GM18870 (cell line): ENCODE data around the gene MARS1.
"Not testable (repeated sequence)": the region's sequence is repeated elsewhere in the genome, so short reads cannot be mapped to it uniquely, and the experiment has no call there.

Source experiments
- ATAC-seq: cut with Tn5 transposase; IDR thresholded peaks from one replicate; pipeline ENCODE4 v1.9.1; 2021; ENCODE audit warnings: moderate library complexity; ENCODE audit not compliant: unreplicated experiment

Gene MARS1

DNA sequence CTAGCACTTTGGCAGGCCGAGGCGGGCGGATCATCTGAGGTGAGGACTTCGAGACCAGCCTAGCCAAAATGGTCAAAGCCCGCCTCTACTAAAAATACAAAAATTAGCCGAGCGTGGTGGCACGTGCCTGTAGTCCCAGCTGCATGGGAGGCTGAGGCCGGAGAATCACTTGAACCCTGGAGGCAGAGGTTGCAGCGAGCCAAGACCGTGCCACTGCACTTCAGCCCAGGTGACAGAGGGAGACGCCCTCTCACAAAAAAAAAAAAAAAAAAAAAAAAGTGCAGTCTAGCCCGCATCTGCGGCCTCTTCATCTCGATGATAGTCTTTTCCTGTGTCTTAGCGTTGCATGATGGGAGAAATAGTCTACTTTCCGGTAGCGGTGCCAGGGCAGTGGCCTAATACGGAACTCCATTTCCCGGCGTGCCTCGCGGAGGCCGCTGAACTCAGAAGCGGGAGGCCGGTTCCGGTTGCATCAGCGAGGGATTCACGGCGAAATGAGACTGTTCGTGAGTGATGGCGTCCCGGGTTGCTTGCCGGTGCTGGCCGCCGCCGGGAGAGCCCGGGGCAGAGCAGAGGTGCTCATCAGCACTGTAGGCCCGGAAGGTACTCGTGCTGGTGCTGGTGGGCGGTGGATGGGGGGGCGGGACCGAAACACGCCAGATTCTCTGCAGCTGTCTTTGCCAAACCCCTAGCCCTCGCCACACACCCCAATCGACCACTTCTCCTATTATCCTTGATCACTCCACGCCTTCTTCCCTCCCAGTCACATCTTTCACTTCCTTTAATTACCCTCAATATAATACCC, at the start of gene MARS1:
Gene MARS1, plus strand, starts transcription at position 472 of the 805 bp plus-strand sequence. Its CDS starts 23 bp downstream, at position 495.
- peak; percentile 97 for ATAC-seq

DNA sequence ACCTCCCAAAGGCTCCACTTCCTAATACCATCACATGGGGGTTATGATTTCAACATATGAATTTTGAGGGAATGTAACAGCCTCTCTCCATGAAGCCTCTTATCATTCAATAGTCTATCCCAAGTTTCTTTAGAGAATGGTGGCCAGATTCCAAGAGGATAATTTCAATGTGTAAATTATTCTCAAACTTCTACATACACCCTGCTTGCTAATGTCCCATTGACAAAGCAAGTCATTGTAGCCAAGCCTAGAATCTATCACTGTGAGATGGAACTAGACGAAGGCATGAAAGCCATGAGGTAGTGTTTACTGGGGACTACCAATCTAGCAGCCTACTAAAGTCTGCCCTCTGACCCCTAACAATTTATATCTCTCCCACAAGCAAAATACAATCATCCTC, 49.5 kb upstream of the MARS1 start:
- ATAC-seq, result no peak

DNA sequence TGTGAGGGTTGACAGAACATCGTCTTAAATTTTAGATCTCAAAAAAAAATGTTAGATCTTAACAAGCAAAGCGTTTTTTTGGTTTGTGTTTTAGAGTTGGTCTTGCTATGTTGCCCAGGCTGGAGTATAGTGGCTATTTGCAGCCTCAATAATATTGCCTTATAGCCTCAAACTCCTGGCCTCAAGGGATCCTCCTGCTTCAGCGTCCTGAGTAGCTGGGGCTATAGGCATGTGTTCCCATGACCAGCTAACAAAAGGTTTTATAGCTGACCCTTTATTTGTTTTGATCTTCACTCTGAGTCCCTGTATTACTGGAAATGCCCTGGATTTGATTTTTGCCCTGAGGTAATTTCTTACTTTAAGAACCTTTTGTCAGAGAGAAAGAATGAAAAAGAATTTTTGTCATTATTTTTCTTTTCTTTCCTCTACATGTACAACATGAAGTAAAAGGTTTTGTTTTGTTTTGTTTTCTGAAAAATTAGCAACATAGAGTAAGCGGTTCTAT, 48.1 kb upstream of the MARS1 start:
- no peak for ATAC-seq

DNA sequence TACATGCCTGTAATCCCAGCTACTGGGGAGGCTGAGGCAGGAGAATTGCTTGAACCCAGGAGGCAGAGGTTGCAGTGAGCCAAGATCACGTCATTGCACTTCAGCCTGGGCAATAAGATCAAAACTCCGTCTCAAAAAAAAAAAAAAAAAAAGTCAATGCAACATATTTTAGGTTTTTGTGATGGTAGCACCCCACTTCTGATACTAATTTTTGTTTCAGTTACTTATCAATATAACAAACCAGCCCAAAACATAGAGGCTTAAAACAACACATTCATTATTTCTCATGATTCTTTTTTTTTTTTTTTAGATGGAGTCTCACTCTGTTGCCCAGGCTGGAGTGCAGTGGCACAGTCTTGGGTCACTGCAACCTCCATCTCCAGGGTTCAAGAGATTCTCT, 46.5 kb upstream of the MARS1 start:
- ATAC-seq, result not testable (repeated sequence)

DNA sequence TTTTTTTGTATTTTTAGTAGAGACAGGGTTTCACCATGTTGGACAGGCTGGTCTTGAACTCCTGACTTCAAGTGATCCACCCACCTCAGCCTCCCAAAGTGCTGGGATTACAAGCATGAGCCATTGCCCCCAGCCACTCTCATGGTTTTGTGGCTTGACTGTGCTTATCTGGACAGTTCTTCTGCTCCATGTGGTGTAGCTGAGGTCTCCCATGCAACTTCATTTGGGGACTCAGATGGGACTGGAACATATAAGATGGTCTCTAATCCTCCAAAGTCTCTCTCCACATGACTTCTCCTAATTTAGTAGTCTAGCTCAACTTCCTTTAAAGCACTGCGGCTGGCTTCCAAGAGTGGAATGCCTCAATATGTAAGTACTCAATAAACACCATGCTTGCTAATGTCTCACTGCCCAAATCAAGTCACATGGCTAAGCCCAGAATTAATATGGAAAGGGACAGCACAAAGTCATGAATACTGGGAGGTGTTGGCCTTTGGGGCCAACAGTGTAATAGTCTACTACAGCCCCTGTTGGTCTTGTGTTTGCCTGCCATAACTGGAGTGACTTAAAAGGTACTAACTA, 45.9 kb upstream of the MARS1 start:
- no peak for ATAC-seq

DNA sequence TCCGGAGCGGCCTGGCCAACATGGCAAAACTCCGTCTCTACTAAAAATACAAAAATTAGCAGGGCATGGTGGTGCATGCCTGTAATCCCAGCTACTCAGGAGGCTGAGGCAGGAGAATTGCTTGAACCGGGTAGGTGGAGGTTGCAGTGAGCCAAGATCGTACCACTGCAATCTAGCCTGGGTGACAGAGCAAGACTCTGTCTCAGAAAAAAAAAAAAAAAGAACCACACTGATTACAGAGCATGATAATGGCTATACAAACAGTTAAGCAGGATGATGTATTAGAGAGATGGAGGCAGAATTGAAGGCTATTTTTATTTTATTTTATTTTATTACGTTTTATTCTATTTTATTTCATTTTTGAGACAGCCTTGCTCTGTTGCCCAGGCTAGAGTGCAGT, 43.5 kb upstream of the MARS1 start:
- not testable (repeated sequence) for ATAC-seq

DNA sequence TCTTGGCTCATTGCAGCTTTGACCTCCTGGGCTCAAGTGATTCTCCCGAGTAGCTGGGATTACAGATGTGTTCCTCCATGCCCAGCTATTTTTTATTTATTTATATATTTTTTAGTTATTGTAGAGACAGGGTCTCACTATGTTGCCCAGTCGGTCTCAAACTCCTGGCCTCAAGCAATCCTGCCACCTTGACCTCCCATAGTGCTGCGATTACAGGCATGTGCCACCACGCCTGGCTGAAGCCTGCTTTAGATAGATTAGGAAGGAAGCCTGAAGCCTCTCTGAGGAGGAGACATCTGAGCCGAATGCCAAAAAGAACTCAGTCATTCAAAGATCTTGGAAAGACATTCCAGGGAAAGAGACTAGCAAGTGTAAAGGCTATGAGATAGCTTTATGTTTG, 43.1 kb upstream of the MARS1 start:
- no peak for ATAC-seq

DNA sequence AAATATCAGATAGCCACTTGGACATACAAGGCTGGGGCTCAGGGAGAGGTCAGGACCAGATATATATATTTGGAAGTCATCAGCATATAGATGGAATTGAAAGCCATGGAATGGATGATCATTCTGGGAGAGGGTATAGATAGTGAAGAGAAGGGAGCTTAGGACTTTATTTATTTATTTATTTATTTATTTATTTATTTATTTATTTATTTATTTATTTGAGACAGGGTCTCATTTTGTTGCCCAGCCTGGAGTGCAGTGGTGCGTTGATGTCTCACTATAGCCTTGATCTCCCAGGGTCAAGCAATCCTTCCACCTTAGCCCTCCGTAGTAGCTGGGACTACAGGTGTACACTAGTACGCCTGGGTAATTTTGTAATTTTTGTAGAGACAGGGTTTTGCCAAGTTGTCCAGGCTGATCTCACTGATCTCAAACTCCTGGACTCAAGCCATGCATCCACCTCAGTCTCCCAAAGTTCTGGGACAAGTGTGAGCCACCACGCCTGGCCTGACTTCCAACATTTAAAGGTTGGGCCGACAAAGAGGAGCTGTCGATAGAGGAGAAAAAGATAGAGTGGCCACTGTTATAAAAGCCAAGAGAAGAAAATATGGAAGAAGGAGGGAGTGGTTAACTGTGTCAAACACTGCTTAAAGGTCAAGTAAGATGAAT, 41.4 kb upstream of the MARS1 start:
- no peak for ATAC-seq

DNA sequence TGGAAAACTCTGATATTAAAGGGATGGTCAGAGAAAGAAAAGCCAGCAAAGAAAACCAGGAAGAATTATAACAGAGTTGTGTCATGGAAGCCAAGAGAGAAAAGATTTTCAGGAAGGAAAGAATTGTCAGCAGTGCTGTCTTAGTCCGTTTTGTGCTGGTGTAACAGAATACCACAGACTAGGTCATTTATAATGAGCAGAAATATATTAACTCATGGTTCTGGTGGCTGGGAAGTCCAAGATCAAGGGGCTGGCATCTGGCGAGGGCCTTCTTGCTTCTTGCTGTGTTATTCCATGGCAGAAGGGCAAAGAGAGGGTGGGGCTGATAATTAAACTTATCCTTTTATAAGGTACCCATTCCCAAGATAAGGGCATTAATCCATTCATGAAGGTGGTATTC, 39.2 kb upstream of the MARS1 start:
- no peak for ATAC-seq

DNA sequence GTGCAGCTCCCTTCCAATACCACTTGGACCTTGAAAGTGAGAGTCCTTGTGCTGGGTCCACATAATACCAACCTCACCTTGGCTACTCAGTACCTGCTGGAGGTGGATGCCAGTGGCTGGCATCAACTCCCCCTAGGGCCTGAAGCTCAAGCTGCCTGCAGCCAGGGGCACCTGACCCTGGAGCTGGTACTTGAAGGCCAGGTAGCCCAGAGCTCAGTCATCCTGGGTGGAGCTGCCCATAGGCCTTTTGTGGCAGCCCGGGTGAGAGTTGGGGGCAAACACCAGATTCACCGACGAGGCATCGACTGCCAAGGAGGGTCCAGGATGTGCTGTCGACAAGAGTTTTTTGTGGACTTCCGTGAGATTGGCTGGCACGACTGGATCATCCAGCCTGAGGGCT, 38.5 kb upstream of the MARS1 start:
- ATAC-seq, result no peak

DNA sequence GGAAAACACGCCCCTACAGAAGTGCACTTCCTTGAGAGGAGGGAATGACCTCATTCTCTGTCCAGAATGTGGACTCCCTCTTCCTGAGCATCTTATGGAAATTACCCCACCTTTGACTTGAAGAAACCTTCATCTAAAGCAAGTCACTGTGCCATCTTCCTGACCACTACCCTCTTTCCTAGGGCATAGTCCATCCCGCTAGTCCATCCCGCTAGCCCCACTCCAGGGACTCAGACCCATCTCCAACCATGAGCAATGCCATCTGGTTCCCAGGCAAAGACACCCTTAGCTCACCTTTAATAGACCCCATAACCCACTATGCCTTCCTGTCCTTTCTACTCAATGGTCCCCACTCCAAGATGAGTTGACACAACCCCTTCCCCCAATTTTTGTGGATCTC, 37.8 kb upstream of the MARS1 start:
- ATAC-seq, result no peak

DNA sequence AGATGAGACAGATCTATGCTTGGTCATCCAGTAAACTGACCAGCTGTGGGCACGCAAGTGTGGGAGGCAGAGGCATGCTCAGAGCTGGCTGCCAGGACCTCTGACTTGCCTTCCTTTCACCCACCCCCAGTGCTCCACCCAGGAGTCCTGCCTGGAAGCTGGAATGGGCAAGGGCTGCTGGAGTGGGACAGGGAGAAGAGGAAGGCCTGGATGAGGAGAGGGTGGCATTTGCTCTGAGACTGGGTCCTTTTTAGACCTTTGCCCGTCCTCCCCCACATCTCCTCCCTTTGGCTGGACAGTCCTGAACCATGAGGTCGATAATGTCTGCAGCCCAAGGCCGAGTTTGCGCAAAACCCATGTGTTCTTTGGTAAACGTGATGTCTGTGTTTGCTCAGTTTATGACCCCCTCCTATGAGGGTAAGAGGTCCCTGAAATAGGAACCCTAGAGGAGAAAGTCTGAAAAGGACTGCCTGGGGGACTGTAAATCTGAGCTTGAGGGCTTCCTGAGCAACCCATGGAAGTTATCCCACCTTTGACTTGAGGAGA, 36.6 kb upstream of the MARS1 start:
- ATAC-seq, result no peak

DNA sequence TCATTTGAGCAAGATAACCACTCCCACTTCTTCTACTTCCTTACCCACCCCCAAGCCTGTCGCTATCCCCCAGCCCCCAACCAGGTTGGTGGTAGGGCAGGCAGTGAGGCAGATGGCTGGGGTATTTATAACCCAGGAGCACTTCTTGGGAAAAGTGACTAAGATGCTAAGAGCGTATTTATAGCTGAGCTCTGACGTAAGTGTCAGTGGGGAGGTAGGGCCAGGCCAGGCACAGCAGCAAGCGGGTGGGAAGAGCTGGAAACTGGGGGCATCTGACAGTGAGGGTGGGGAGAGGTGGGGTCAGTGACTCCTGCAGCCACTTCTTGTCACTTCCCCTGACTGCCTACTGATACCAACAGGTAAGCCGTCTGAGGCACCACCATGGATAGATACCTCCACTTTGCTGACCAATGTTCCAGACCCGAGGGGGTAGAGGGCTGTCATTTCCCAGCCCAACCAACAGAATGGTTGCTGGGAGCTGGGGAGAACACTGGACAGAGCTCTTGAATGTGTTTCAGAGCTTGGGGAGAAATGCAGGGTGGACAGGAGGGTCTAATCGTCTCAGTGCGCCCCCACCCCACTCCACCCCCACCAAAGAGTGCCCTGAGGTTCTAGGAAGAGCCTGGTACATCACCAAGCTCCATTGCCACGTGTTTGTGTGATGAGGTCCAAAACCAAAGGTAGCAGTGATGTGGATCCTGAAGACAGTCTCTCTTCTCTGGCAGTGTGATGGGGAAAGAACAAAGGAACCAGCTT, 35.5 kb upstream of the MARS1 start:
- ATAC-seq, result no peak

DNA sequence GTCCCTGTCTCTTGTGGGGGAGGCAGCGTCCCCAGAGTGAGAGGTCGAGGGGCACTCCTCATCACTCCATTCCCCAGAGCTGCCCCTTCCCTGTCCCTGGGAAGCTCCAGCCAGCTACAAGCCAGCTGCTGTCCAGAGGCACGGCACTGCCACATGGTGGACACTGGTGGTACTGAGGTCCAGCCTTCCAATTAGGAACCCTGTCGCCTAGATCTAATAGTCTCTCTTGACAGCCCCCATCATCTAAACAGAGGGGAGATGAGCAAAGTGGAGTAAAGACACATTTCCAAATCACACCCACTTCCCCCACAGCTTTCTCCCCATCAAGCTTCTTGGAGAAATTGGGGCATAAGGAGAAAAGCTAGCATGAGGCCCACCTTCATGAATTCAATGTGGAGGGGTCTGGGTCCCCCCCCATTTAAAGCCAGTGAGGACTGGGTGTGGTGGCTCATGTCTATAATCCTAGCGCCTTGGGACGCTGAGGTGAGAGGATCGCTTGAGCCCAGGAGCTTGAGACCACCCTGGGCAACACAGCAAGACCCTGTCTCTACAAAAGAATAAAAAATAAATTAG, 34.8 kb upstream of the MARS1 start:
- peak; percentile 45 for ATAC-seq

DNA sequence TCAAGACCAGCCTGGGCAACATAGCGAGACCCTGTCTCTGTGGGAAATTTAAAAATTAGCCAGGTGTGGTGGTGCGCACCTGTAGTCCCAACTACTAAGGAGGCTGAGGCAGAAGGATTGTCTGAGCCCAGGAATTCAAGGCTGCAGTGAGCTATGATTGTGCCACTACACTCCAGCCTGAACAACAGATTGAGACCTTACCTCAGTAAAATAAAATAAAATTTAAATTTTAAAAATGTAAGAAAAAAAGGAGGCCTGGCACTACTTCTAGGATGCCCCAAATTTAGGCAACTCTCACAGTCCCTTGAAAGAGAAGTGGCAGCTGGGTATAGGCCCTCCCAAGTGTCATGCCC, 33.7 kb upstream of the MARS1 start:
- no peak for ATAC-seq

DNA sequence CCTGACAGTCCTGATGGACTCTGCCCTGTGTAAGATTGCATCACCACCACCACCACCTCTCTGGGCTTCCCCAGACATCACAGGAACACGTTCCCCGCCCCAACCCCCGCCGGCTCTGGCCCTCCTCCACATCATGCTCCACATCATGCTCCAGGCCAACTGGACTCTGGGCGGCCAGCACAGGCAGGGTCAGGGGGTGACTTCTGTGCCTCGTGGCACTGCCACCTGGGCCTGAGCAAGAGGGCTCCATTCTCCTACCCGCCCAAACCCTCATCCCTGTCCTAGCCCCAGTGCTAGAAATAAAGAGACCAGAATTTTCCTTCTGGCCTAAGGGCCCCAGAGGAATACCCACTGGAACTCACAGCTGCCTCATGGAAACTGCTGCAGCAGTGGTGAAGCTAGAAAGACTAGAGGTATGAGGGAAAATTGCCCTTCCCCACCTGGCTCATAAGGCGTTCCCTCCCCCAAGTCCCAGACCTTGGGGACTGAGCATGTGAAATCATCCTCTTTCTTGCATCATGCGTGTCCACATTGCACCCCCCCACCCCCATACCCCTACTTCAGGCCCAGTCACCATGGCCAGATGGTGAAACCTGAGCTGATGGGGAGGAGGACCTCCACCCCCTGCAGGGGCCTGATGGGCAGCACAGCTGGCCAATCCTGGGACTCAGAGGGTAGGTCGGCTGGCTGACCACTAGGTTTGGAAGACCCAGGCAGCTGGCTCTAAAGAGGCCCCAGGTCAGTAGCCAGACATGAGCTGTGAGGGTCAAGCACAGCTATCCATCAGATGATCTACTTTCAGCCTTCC, 33.1 kb upstream of the MARS1 start, which contains the start of gene INHBE:
Gene INHBE, plus strand, starts transcription at position 742 of the 808 bp plus-strand sequence. CDS start 230 bp downstream, outside the sequence.
- ATAC-seq, result no peak

DNA sequence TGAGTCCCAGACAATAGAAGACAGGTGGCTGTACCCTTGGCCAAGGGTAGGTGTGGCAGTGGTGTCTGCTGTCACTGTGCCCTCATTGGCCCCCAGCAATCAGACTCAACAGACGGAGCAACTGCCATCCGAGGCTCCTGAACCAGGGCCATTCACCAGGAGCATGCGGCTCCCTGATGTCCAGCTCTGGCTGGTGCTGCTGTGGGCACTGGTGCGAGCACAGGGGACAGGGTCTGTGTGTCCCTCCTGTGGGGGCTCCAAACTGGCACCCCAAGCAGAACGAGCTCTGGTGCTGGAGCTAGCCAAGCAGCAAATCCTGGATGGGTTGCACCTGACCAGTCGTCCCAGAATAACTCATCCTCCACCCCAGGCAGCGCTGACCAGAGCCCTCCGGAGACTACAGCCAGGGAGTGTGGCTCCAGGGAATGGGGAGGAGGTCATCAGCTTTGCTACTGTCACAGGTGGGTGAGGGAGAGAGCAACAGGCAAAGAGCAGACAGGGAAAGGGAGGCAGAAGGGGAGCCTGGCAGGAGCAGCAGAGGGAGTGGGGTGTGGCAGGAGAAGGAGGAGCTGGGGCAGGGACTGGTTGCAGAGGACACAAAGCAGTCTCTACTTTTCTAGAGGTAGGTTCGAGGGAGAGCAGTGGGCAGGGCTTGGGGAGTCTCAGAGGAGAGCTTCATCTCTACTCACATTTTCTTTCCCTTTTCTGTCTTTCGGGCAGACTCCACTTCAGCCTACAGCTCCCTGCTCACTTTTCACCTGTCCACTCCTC, 32.3 kb upstream of the MARS1 start:
- no peak for ATAC-seq

DNA sequence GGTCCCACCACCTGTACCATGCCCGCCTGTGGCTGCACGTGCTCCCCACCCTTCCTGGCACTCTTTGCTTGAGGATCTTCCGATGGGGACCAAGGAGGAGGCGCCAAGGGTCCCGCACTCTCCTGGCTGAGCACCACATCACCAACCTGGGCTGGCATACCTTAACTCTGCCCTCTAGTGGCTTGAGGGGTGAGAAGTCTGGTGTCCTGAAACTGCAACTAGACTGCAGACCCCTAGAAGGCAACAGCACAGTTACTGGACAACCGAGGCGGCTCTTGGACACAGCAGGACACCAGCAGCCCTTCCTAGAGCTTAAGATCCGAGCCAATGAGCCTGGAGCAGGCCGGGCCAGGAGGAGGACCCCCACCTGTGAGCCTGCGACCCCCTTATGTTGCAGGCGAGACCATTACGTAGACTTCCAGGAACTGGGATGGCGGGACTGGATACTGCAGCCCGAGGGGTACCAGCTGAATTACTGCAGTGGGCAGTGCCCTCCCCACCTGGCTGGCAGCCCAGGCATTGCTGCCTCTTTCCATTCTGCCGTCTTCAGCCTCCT, 31.6 kb upstream of the MARS1 start:
- no peak for ATAC-seq
